ENCODE data around the gene ARID3C. TPM values are rescaled to one million over a fixed set of nuclear protein-coding genes. Genes with fewer than 3 reads are reported as not detected.

Gene ARID3C, protein sequence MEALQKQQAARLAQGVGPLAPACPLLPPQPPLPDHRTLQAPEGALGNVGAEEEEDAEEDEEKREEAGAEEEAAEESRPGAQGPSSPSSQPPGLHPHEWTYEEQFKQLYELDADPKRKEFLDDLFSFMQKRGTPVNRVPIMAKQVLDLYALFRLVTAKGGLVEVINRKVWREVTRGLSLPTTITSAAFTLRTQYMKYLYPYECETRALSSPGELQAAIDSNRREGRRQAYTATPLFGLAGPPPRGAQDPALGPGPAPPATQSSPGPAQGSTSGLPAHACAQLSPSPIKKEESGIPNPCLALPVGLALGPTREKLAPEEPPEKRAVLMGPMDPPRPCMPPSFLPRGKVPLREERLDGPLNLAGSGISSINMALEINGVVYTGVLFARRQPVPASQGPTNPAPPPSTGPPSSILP
- 0.21 to 0.25 TPM (median 0.22 TPM) in 5 replicates for total RNA-seq (2022; extraction: Qiagen RNA extraction)

GRCh38 chr9:34628656-34629490 lies at the start of gene ARID3C:
Gene ARID3C, minus strand, starts transcription at chr9:34629066. Its CDS starts 1,052 bp downstream, at chr9:34628014.

GRCh38 chr9:34662526-34663302 lies 33.8 kb upstream of the ARID3C start, which contains the start of gene CCL27:
Gene CCL27, minus strand, starts transcription at chr9:34662657. Its CDS starts 24 bp downstream, at chr9:34662633.

GRCh38 chr9:34651876-34652601 lies 23.2 kb upstream of the ARID3C start, which contains the start of gene IL11RA:
Gene IL11RA, plus strand, starts transcription at chr9:34652185. Its CDS starts 3,033 bp downstream, at chr9:34655218.

DNA sequence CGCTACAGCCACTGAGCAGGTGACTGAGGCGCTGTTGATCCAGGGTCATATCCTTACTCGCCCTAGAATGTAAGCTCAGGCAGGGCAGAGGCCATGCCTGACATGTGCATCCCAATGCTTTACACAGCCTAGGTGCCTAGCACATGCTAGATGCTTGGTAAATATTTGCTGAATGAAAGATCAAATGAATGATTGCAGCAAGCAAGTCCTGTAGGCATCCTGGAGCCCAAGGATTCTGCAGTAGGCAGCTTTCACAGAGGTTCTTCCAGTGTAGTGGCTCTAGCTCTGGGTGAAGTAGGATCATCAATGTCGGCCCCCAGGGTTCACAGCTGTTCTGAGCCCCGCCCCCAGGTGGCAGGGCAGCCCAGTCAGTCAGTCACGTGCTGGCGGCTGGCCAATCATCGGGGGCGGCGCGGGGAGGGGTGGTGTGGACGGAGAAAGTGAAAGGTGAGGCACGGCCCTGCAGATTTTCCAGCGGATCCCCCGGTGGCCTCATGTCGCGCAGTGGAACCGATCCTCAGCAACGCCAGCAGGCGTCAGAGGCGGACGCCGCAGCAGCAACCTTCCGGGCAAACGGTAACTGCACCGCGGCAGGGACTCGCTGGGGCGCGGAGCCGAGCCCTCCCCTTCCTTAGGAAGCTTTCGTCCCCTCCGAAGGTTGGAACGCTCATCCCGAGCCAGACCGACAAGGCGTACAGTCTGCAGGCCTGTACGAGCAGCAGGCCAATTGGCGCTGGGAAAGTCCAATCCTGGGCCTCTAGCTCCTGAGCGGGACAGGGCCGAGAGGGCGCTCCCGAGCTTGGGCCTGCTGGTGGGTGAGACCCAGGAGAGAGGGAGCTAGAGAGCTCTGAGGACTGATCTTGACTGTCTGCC lies 17.6 kb upstream of the ARID3C start, which contains the start of gene GALT:
Gene GALT, plus strand, starts transcription at position 465 of the 873 bp plus-strand sequence. Its CDS starts 30 bp downstream, at position 495.

GRCh38 chr9:34637356-34638137 lies 8.7 kb upstream of the ARID3C start, which contains the start of gene SIGMAR1:
Gene SIGMAR1, minus strand, starts transcription at chr9:34637787. Its CDS starts 90 bp downstream, at chr9:34637697.

DNA sequence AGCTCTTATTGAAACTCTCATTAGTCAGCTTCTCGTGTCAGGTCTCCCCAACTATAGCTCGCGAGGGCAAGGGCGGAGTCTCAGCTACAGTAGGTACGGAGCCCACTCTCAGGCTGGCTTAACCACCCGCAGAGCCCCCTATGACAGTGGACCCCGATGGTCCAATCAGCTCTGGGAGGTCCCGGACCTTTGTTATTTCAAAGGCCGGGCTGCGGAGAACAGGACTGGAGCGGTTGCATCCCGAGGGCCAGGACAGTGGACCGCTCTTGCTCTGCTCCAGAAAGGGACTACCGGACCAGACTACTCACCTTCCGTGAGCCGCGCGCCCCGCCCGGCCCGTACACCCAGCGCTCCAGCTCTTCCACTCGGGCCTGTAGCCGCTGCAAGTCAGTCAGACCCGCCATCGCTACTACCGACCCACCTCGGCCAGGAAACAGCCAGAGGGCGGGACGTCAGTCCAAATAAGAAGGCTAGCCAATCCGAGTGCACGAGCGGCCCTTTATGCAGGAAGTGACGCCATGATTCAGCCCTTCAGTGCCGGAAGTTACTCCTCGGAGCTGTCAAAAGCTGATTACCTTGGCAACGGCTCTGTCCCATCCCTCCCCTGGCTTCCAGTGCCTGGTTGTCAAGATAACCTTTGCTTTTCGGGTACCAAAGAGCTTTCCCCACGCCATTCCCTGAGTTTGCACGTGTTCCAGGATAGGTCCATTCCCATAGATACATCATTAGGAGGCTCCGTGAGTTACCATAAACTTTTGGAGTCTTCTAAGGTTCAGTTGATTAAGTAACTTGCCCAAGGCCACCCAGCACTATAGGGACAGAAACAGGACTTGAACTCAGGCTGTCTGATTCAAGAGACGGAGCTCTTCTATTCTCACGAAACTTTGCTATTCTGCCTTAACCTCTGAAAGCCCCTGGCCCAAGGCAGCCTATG lies 8.5 kb downstream of the ARID3C start, which contains the start of gene DCTN3:
Gene DCTN3, minus strand, starts transcription at position 435 of the 934 bp plus-strand sequence. Its CDS starts 31 bp downstream, at position 404.

GRCh38 chr9:34611811-34612787 lies 16.8 kb downstream of the ARID3C start, which contains the start of gene RPP25L:
Gene RPP25L, minus strand, starts transcription at chr9:34612097. Its CDS starts 801 bp downstream, at chr9:34611296.

DNA sequence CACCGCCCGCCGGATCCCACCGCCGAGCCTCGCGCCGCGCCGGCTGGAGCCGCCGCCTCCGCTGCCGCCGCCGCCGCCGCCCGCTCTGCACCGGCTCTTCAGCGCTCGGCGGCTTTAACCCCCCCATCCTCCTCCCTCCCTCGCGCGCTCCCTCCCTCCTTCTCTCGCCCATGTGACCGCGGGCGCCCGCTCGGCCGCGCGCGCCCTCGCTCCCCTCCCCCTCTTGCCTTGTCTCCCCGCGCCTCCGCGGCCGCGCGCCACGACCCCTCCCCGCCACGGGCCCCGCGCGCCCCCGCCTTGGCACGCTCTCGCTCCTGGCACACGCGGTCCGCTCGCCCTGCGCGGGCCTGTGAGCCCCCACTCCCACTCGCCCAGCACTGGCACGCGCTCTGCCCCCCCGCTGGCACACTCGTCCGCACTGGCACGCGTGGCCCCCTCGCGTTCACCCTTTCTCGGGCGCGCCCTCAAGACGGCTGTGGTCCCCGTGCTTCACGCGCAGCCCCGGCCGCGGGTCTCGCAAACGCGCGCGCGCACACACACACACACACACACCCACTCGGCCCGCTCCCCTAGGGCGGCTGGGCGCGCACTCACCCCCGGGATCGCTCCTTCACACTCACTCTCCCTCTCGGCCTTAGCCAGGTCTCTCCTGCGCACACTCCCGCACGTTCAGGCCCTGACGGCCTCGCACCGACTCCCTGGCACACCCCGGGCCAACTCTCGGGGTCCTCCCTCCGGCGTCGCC lies 39.1 kb downstream of the ARID3C start, which contains the start of gene CNTFR:
Gene CNTFR, minus strand, starts transcription at position 89 of the 745 bp plus-strand sequence. CDS start 20,743 bp downstream, outside the sequence.

Other genes starting within 250 kb of the ARID3C start
- 14.6 to 17.4 TPM (median 16.9 TPM) in 5 replicates for gene FAM219A, start 170.5 kb downstream of the ARID3C start, total RNA-seq (2022; extraction: Qiagen RNA extraction)
- 0.13 to 0.61 TPM (median 0.22 TPM) in 4 of 5 replicates, not detected in the other for gene DNAI1, start 170.3 kb downstream of the ARID3C start, total RNA-seq (2022; extraction: Qiagen RNA extraction)
- 0.88 to 2.5 TPM (median 1.9 TPM) in 5 replicates for gene ENHO, start 106.1 kb downstream of the ARID3C start, total RNA-seq (2022; extraction: Qiagen RNA extraction)
- gene CNTFR, start 39.3 kb downstream of the ARID3C start, total RNA-seq (2022; extraction: Qiagen RNA extraction) = 0.07 to 0.17 TPM (median 0.14 TPM) in 5 replicates
- gene RPP25L, start 17.0 kb downstream of the ARID3C start, total RNA-seq (2022; extraction: Qiagen RNA extraction) = 37.9 to 48.2 TPM (median 46.7 TPM) in 5 replicates
- gene DCTN3, start 8.6 kb downstream of the ARID3C start, total RNA-seq (2022; extraction: Qiagen RNA extraction) = 90.1 to 118 TPM (median 112 TPM) in 5 replicates
- 156 to 188 TPM (median 185 TPM) in 5 replicates for gene SIGMAR1, start 8.7 kb upstream of the ARID3C start, total RNA-seq (2022; extraction: Qiagen RNA extraction)
- gene GALT, start 17.6 kb upstream of the ARID3C start, total RNA-seq (2022; extraction: Qiagen RNA extraction) = 15.0 to 18.9 TPM (median 17.2 TPM) in 5 replicates
- 5.0 to 6.4 TPM (median 5.4 TPM) in 5 replicates for gene IL11RA, start 23.1 kb upstream of the ARID3C start, total RNA-seq (2022; extraction: Qiagen RNA extraction)
- gene CCL27, start 33.6 kb upstream of the ARID3C start, total RNA-seq (2022; extraction: Qiagen RNA extraction) = 0.28 to 0.30 TPM in 2 of 5 replicates, not detected in the others
- gene CCL19, start 62.2 kb upstream of the ARID3C start, total RNA-seq (2022; extraction: Qiagen RNA extraction) = not detected in 5 replicates
- not detected in 5 replicates for gene CCL21, start 81.1 kb upstream of the ARID3C start, total RNA-seq (2022; extraction: Qiagen RNA extraction)